H1 (cell line): ENCODE results near the gene KRTAP1-5. TPM values are rescaled to one million over a fixed set of nuclear protein-coding genes. Genes with fewer than 3 reads are reported as not detected.

ENCODE experiments used
- CTCF ChIA-PET: fragments of 300-600 bp; sonication (Branson Sonifier 250); formaldehyde crosslinking; loops from one replicate; lab custom pipeline; 2021; ENCODE audit not compliant: partially characterized antibody; lab: Charles Lee
- POLR2A ChIA-PET: fragments of 300-600 bp; sonication (Branson Sonifier 250); formaldehyde crosslinking; loops from one replicate; lab custom pipeline; 2021; ENCODE audit warnings: inconsistent platforms; ENCODE audit not compliant: partially characterized antibody; lab: Charles Lee
- DNase-seq, 2 experiments: peaks; one replicate each; pipeline versions ENCODE4 v3.0.0 to v3.0.0-alpha.2; 2010 to 2022; ENCODE audit warnings: low spot score in 2 of 2, low read depth in 1 of 2, mixed read lengths in 1 of 2
- FAIRE-seq: peaks from 2 replicates; lab custom pipeline; 2011; peaks lifted over from hg19 to GRCh38; lab: Jason Lieb, UNC
- H2AFZ ChIP-seq: 2 replicates; pipeline ENCODE4 v1.8.1; 2012; ENCODE audit warnings: low read length, inconsistent platforms
- H2AK5ac ChIP-seq: 2 replicates; pipeline ENCODE4 v1.6.1; 2013; ENCODE audit warnings: low read depth, low read length
- H2BK120ac ChIP-seq: replicated peaks from 2 replicates; pipeline ENCODE3; 2013; ENCODE audit warnings: low read depth, low read length, inconsistent platforms
- H2BK12ac ChIP-seq: 2 replicates; pipeline ENCODE4 v1.6.1; 2013; ENCODE audit warnings: low read depth, low read length
- H2BK15ac ChIP-seq: 2 replicates; pipeline ENCODE4 v1.6.1; 2013; ENCODE audit warnings: low read length
- H2BK20ac ChIP-seq: 2 replicates; pipeline ENCODE4 v1.6.1; 2013; ENCODE audit warnings: low read length
- H2BK5ac ChIP-seq: 2 replicates; pipeline ENCODE4 v1.6.1; 2013; ENCODE audit warnings: low read depth, low read length
- H3K14ac ChIP-seq: 2 replicates; pipeline ENCODE4 v1.6.1; 2013; ENCODE audit warnings: inconsistent platforms; ENCODE audit not compliant: insufficient read length
- H3K18ac ChIP-seq: 2 replicates; pipeline ENCODE4 v1.6.1; 2013; ENCODE audit warnings: low read length; ENCODE audit errors: extremely low read depth
- H3K23ac ChIP-seq: 2 replicates; pipeline ENCODE4 v1.6.1; 2013; ENCODE audit warnings: inconsistent platforms; ENCODE audit not compliant: insufficient read length
- H3K23me2 ChIP-seq: 2 replicates; pipeline ENCODE4 v1.6.1; 2013; ENCODE audit warnings: low read depth, low read length
- H3K27ac ChIP-seq: 2 replicates; pipeline ENCODE4 v1.6.1; 2011; ENCODE audit warnings: low read depth, low read length, inconsistent platforms
- H3K27me3 ChIP-seq, 4 experiments: replicated peaks in 1 of 4; 1 replicate in 1 of 4; 2 replicates in 3 of 4; pipeline versions ENCODE4 v1.6.1 to v1.8.1; 2011 to 2013; ENCODE audit warnings: low read length in 3 of 4, mild to moderate bottlenecking in 3 of 4, inconsistent platforms in 2 of 4, mixed read lengths in 2 of 4, moderate library complexity in 1 of 4; ENCODE audit not compliant: control insufficient read depth in 3 of 4, insufficient read depth in 3 of 4; ENCODE audit errors: extremely low read depth in 1 of 4
- H3K36me3 ChIP-seq, 4 experiments: 2 replicates each; pipeline versions ENCODE4 v1.6.1 to v1.8.1; 2011 to 2013; ENCODE audit warnings: mild to moderate bottlenecking in 4 of 4, low read length in 3 of 4, moderate library complexity in 2 of 4, control low read depth in 1 of 4, inconsistent platforms in 1 of 4; ENCODE audit not compliant: insufficient read depth in 4 of 4, control insufficient read depth in 2 of 4
- H3K4ac ChIP-seq: replicated peaks from 2 replicates; pipeline ENCODE3; 2013; ENCODE audit warnings: low read length, low read depth, mixed read lengths, inconsistent platforms; ENCODE audit not compliant: insufficient read length
- H3K4me1 ChIP-seq, 4 experiments: replicated peaks in 1 of 4; 1 replicate in 1 of 4; 2 replicates in 3 of 4; pipeline versions ENCODE4 v1.6.1 to v1.8.1; 2011 to 2013; ENCODE audit warnings: low read length in 3 of 4, inconsistent platforms in 2 of 4, mixed read lengths in 1 of 4; ENCODE audit not compliant: insufficient read depth in 4 of 4, control insufficient read depth in 3 of 4
- H3K4me2 ChIP-seq, 2 experiments: 2 replicates each; pipeline versions ENCODE4 v1.6.1 to v1.8.1; 2011 to 2013; ENCODE audit warnings: low read depth in 2 of 2, low read length in 2 of 2, control low read depth in 1 of 2, inconsistent platforms in 1 of 2, mild to moderate bottlenecking in 1 of 2; ENCODE audit not compliant: insufficient read depth in 1 of 2
- H3K4me3 ChIP-seq, 4 experiments: fragments of 200-600, 300-600 bp in 1 of 4; sonication (generic), shearing (Covaris generic), sonication (Bioruptor Twin) in 1 of 4; 2 replicates each; pipeline versions ENCODE4 v1.5.1 to v1.8.1; 2011 to 2016; ENCODE audit warnings: low read length in 4 of 4, low read depth in 3 of 4, control low read depth in 2 of 4, inconsistent platforms in 2 of 4, mild to moderate bottlenecking in 2 of 4, mixed read lengths in 1 of 4, moderate library complexity in 1 of 4; ENCODE audit not compliant: insufficient read depth in 2 of 4; ENCODE audit errors: extremely low read depth in 1 of 4
- H3K56ac ChIP-seq: replicated peaks from 2 replicates; pipeline ENCODE3; 2013; ENCODE audit warnings: low read depth, mild to moderate bottlenecking, mixed read lengths, low read length, inconsistent platforms; ENCODE audit not compliant: insufficient read length
- H3K79me1 ChIP-seq: 2 replicates; pipeline ENCODE4 v1.6.1; 2013; ENCODE audit warnings: low read depth, low read length, control low read depth
- H3K79me2 ChIP-seq, 2 experiments: 2 replicates each; pipeline versions ENCODE4 v1.6.1 to v1.8.1; 2012 to 2013; ENCODE audit warnings: low read length in 2 of 2, mild to moderate bottlenecking in 2 of 2, inconsistent platforms in 1 of 2; ENCODE audit not compliant: insufficient read depth in 2 of 2, control insufficient read depth in 1 of 2
- H3K9ac ChIP-seq, 4 experiments: replicated peaks in 1 of 4; 1 replicate in 1 of 4; 2 replicates in 3 of 4; pipeline versions ENCODE4 v1.6.1 to v1.8.1; 2011 to 2013; ENCODE audit warnings: low read depth in 3 of 4, low read length in 3 of 4, control low read depth in 2 of 4, mild to moderate bottlenecking in 2 of 4, moderate library complexity in 2 of 4, inconsistent platforms in 1 of 4; ENCODE audit errors: extremely low read depth in 1 of 4
- H3K9me3 ChIP-seq, 2 experiments: 2 replicates each; pipeline versions ENCODE4 v1.6.1 to v1.8.1; 2012 to 2013; ENCODE audit warnings: mild to moderate bottlenecking in 2 of 2, moderate library complexity in 2 of 2, control low read depth in 1 of 2, inconsistent platforms in 1 of 2, low read depth in 1 of 2, low read length in 1 of 2, mixed read lengths in 1 of 2; ENCODE audit not compliant: insufficient read depth in 2 of 2
- H4K20me1 ChIP-seq, 2 experiments: replicated peaks in 1 of 2; 2 replicates each; pipeline versions ENCODE3 to v1.8.1; 2011 to 2013; ENCODE audit warnings: inconsistent platforms in 2 of 2, low read length in 2 of 2, mild to moderate bottlenecking in 1 of 2; ENCODE audit not compliant: insufficient read depth in 2 of 2, control insufficient read depth in 1 of 2
- H4K5ac ChIP-seq: 2 replicates; pipeline ENCODE4 v1.6.1; 2013; ENCODE audit warnings: low read length, low read depth, mixed read lengths, inconsistent platforms; ENCODE audit not compliant: insufficient read length
- H4K8ac ChIP-seq: 2 replicates; pipeline ENCODE4 v1.8.0; 2013; ENCODE audit warnings: mild to moderate bottlenecking, moderate library complexity, low read length, inconsistent platforms; ENCODE audit not compliant: insufficient read depth; ENCODE audit errors: extremely low read depth
- H4K91ac ChIP-seq: replicated peaks from 2 replicates; pipeline ENCODE3; 2013; ENCODE audit warnings: low read length, mixed read lengths, inconsistent platforms; ENCODE audit not compliant: insufficient read length
- ASH2L ChIP-seq: fragments of 200-600, 300-600 bp; sonication (generic); IDR thresholded peaks from one replicate; pipeline ENCODE4 v1.7.1; 2017; ENCODE audit warnings: low read length
- CBX5 ChIP-seq: fragments of 300-800, 300-1000 bp; sonication (generic); IDR thresholded peaks from 2 replicates; pipeline ENCODE4 v1.7.1; 2016; ENCODE audit warnings: antibody characterized with exemption, low read length, low read depth
- CHD1 ChIP-seq: IDR thresholded peaks from 2 replicates; pipeline ENCODE4 v1.6.1; 2012; ENCODE audit warnings: low read depth, low read length, improper control_type of control experiment
- EP300 ChIP-seq, 2 experiments: IDR thresholded peaks; 1 replicate in 1 of 2; 2 replicates in 1 of 2; pipeline ENCODE4 v1.6.1; 2011 to 2012; ENCODE audit warnings: low read depth in 2 of 2, low read length in 2 of 2, mild to moderate bottlenecking in 2 of 2, borderline replicate concordance in 1 of 2, inconsistent platforms in 1 of 2, moderate library complexity in 1 of 2
- KDM1A ChIP-seq: fragments of 200-600, 300-600 bp; sonication (generic); IDR thresholded peaks from 2 replicates; pipeline ENCODE4 v1.7.1; 2016; ENCODE audit warnings: mild to moderate bottlenecking, low read length, borderline replicate concordance
- POLR2AphosphoS5 ChIP-seq: IDR thresholded peaks from 2 replicates; pipeline ENCODE4 v1.6.1; 2011; ENCODE audit warnings: low read depth, low read length
- RXRA ChIP-seq: IDR thresholded peaks from 2 replicates; pipeline ENCODE4 v1.6.1; 2011; ENCODE audit warnings: low read depth, mild to moderate bottlenecking, low read length, moderate library complexity; ENCODE audit not compliant: insufficient read depth
- SRF ChIP-seq: IDR thresholded peaks from 2 replicates; pipeline ENCODE4 v1.6.1; 2011; ENCODE audit warnings: mild to moderate bottlenecking, low read depth, low read length, moderate library complexity
- TBP ChIP-seq: IDR thresholded peaks from 2 replicates; pipeline ENCODE4 v1.6.1; 2011; ENCODE audit warnings: low read depth, low read length, improper control_type of control experiment
- YY1 ChIP-seq: IDR thresholded peaks from 2 replicates; pipeline ENCODE4 v1.6.1; 2011; ENCODE audit warnings: low read depth, mild to moderate bottlenecking, low read length
- WGBS, 2 experiments: shearing (Covaris generic) in 1 of 2; methylation state at CpG; one replicate each; pipeline versions ENCODE4 v1.1.6 to v1.1.7; 2013 to 2015; ENCODE audit warnings: low lambda C conversion rate in 2 of 2, mixed read lengths in 2 of 2, inconsistent platforms in 1 of 2, low coverage in 1 of 2, missing lambda C conversion rate in 1 of 2; ENCODE audit not compliant: insufficient replicate concordance in 2 of 2, insufficient coverage in 1 of 2, insufficient read length in 1 of 2; ENCODE audit errors: extremely low coverage in 1 of 2, missing lambda C conversion rate in 1 of 2; 5-methylcytosine and 5-hydroxymethylcytosine counted together
- polyA plus RNA-seq, 7 experiments: library from polyadenylated mRNA; depleted of rRNA in 3 of 7; stranded (reverse) in 5 of 7; unstranded in 2 of 7; fragments of >200 nt in 5 of 7; fragments of 200-250 nt in 2 of 7; gene quantifications; 1 replicate in 5 of 7; 2 replicates in 1 of 7; 4 replicates in 1 of 7; pipeline versions ENCODE4 v1.2.1 to v1.2.3, GENCODE V29; 2011 to 2013; ENCODE audit warnings: missing spikeins in 2 of 7, mixed read lengths in 2 of 7
- total RNA-seq: library from RNA; stranded (reverse); fragmentation: NEBNext Ultra II Directional; extraction: Animal tissue kit (Norgen Biotek cat#: 25700); gene quantifications from 2 replicates; pipeline ENCODE4 v1.2.1, GENCODE V29; 2021
- TF ChIP-seq, protein P1 (sequence below), 3 experiments: IDR thresholded peaks; 1 replicate in 2 of 3; 2 replicates in 1 of 3; pipeline versions ENCODE4 v1.5.1 to v1.6.1; 2011; ENCODE audit warnings: low read length in 3 of 3, mild to moderate bottlenecking in 3 of 3, inconsistent platforms in 2 of 3, low read depth in 1 of 3, moderate library complexity in 1 of 3; ENCODE audit not compliant: insufficient read depth in 1 of 3; ENCODE audit errors: control extremely low read depth in 1 of 3
- TF ChIP-seq, protein P2 (sequence below): IDR thresholded peaks from 2 replicates; pipeline ENCODE4 v1.6.1; 2011; ENCODE audit warnings: low read depth, mild to moderate bottlenecking, low read length; ENCODE audit not compliant: insufficient read depth

KRTAP1-5 gene
- total and polyA plus RNA-seq, 2 of the 8 experiments (the other 6 are each of a cell fraction or from before 2014, with no cell fraction given), result not detected

DNA sequence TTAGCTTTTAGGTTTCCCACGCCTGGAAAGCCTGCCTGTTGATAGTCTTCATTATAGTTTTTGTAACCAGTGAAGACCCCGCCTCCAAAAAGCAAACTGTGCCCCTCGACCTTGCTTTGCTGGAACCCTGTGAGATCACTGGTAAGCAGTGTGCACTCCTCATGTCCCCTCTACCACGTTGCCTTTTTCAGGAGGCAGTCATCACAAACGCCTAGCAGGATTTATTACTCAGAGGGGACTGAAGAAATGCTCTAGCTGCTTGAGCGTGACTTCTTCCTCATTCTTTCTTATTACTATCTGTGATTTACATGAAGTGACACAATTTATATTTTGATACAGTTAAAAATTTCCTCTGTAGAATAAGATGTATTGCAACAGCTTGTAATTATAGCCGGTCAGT lies 11.6 kb downstream of the KRTAP1-5 start:
- no peak overlapping the region for H3K4me2 ChIP-seq
- no peak overlapping the region for H3K9ac ChIP-seq
- no peak overlapping the region for H2BK12ac ChIP-seq
- ChIA-PET CTCF (interaction anchor here (0.7 kb wide), 1 partner anchor 152 kb away, joined by 3 read pairs; no protein-coding TSS in a partner anchor), POLR2A (no interaction called here)
- no peak overlapping the region for H3K56ac ChIP-seq
- H3K18ac ChIP-seq, result no peak overlapping the region
- no peaks in the 10 kb centered on the region for H3K36me3 ChIP-seq
- no peak overlapping the region for H3K4me3 ChIP-seq
- H3K79me2 ChIP-seq, result no peaks in the 10 kb centered on the region
- H4K91ac ChIP-seq, result no peak overlapping the region
- H3K4me1 ChIP-seq, result no peaks in the 10 kb centered on the region
- no peak overlapping the region for H3K23ac ChIP-seq
- no peaks in the 10 kb centered on the region for H3K23me2 ChIP-seq
- H2AK5ac ChIP-seq, result no peak overlapping the region
- no peaks in the 10 kb centered on the region; a peak in 1 of 7 replicates for H3K27me3 ChIP-seq
- H4K20me1 ChIP-seq, result no peaks in the 10 kb centered on the region
- H2BK5ac ChIP-seq, result no peak overlapping the region
- no peak overlapping the region for H2BK20ac ChIP-seq
- no peak overlapping the region for H3K14ac ChIP-seq
- no peak overlapping the region for H2BK15ac ChIP-seq
- no peaks in the 10 kb centered on the region for H3K9me3 ChIP-seq
- no peak overlapping the region for H2BK120ac ChIP-seq
- H3K27ac ChIP-seq, result no peak overlapping the region
- DNase-seq (no peak), FAIRE-seq (no peak)
- no peak overlapping the region for H2AFZ ChIP-seq
- no peak overlapping the region for H4K5ac ChIP-seq
- no peaks in the 10 kb centered on the region for H3K79me1 ChIP-seq
- H3K4ac ChIP-seq, result no peak overlapping the region
- 84% methylated on average over 7 of the region's 7 CpGs; no CpG with 5 or more reads in 1 of the 2 experiments for WGBS, 2 experiments
- no peak overlapping the region for H4K8ac ChIP-seq
- TF ChIP-seq SRF (no peak), POLR2AphosphoS5 (no peak), CHD1 (no peak), RXRA (no peak), KDM1A (no peak), YY1 (no peak), ASH2L (no peak), EP300 (IDR thresholded peaks at IDR 0.05; ENCODE audit: borderline replicate concordance in 1 of 2, low read depth in 2 of 2, low read length in 2 of 2) (no peak), CBX5 (no peak), TBP (no peak)
- TF ChIP-seq, protein P1, sequence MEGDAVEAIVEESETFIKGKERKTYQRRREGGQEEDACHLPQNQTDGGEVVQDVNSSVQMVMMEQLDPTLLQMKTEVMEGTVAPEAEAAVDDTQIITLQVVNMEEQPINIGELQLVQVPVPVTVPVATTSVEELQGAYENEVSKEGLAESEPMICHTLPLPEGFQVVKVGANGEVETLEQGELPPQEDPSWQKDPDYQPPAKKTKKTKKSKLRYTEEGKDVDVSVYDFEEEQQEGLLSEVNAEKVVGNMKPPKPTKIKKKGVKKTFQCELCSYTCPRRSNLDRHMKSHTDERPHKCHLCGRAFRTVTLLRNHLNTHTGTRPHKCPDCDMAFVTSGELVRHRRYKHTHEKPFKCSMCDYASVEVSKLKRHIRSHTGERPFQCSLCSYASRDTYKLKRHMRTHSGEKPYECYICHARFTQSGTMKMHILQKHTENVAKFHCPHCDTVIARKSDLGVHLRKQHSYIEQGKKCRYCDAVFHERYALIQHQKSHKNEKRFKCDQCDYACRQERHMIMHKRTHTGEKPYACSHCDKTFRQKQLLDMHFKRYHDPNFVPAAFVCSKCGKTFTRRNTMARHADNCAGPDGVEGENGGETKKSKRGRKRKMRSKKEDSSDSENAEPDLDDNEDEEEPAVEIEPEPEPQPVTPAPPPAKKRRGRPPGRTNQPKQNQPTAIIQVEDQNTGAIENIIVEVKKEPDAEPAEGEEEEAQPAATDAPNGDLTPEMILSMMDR (IDR thresholded peaks at IDR 0.05; ENCODE audit: control extremely low read depth in 1 of 3, insufficient read depth in 1 of 3, low read depth in 1 of 3, low read length in 3 of 3), result no peak
- TF ChIP-seq, protein P2, sequence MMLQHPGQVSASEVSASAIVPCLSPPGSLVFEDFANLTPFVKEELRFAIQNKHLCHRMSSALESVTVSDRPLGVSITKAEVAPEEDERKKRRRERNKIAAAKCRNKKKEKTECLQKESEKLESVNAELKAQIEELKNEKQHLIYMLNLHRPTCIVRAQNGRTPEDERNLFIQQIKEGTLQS, result no peak
